Measurements from ENCODE around the gene ETS2.

ETS2 gene

DNA sequence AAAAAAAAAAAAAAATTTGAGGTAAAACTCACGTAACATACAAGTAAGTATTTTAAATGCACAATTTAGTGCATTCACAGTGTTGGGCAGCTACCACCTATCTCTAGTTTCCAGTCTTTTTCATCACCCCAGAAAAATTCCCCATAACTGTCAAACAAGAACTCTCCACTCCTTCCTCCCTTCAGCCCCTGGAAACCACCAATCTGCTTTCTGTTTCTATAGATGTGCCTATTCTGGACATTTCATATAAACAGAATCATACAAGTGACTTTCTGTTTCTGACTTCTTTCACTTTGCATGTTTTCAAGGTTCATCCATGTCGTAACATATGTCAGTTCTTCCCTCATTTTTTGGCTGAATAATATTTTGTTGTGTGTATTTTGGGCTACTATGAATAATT, 24.9 kb upstream of the ETS2 start:
- DNase-seq: no peak

DNA sequence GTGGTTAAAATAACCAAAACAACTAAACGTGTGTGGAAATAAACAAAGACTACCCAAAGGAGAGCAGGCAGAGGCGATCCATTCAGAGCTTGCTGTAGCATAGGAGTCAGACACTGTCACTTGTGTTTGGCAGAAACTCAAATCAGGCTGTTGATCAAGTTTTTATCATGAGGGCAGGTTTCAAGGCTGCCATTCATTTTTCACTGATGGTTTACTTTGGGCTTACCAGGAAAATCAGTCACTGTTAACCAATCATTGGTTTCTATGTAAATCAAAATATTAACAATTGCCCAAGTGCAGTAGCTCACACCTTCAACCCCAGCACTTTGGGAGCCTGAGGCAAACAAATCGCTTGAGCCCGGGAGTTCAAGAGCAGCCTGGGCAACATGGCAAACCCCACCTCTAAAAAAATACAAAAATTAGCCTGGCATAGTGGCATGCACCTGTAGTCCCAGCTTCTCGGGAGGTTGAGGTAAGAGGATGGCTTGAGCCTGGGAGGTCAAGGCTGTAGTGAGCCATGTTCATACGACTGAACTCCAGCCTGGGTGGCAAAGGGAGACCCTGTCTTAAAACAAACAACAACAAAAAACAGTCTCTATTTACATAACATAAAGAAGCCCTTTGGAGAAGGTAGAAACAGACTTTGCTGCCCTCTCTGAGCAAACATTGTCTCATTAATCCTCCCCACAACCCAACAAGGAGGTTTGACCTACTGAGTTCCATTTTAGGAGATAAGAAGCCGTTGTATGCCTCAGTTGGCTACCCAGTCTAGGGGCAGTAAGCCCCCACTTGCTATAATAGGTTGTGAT, 21.1 kb upstream of the ETS2 start:
- DNase-seq: no peak

DNA sequence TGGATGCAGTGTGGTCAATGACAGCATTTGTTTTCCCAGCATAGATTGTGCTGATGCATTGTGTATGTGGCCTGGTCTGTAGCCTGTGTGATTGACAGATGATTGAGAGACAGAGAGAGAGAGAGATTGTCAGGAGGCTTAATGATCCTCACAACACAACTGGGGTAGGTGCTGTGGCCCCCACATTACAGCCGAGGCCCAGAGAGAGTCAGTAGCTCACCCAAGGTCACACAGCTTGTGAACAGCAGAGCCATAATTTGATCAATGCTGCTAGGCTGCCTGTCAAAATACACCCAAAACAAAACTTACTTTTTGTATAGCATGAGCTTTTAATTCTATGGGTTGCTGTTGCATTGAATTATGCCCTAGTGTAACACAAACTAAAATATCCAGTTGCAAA, 20.2 kb upstream of the ETS2 start:
- DNase-seq: no peak

DNA sequence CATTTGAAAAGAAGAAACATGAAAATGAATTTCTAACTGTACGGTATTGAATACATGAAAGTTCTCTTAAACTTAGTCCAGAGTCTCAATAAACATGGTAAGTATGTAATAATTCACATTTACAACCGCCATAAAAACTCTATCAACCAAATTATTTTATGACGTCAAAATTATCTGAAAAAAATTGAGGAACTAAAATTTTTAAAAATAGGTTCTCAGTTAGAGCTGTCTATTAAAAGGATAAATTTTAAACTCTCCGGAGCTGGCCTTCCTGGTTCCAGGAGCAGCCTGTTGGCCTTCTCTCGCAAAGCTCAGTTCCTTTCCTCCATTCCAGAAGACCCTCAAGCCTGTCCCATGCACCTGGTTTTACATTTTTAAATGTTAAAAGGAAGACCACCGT, 18.7 kb upstream of the ETS2 start:
- DNase-seq: no peak

DNA sequence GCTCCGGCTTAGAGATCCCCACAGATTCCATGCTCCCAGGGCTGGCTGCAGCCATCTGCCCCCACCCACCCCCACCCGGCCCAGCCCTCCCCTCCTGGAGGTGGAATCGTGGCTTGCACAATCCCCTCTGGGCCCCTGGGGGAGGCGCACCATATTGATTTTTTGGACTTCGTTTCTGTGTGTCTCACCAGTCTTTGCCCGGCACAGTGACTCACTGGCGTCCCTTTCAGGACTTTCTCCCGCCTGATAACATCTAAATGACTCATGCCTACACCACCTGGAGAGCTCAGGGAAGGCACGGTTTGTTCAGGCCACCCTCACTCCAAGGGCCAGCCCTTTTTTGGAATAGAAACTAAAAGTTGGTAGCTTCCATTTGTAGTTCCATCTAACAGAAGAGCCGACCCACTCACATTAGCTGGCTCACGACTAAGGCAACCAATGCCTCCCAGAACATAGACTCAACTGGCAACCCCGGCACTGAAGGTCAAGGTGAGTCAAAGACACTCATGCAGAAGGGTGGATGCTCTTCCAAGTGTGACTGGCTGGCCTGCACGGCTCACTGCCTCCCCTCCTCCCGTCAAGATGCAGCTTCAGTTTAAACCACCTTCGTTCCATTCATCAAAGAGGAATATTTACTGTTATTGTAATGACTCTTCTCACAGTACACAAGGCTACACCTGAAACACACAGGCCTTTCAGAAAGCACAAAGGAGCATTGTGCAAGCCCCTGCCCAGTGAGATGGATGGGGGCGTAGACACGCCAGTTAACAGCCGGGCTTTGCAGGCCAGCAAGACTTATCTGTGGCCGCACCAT, 18.1 kb upstream of the ETS2 start:
- peak; percentile 75 for DNase-seq

DNA sequence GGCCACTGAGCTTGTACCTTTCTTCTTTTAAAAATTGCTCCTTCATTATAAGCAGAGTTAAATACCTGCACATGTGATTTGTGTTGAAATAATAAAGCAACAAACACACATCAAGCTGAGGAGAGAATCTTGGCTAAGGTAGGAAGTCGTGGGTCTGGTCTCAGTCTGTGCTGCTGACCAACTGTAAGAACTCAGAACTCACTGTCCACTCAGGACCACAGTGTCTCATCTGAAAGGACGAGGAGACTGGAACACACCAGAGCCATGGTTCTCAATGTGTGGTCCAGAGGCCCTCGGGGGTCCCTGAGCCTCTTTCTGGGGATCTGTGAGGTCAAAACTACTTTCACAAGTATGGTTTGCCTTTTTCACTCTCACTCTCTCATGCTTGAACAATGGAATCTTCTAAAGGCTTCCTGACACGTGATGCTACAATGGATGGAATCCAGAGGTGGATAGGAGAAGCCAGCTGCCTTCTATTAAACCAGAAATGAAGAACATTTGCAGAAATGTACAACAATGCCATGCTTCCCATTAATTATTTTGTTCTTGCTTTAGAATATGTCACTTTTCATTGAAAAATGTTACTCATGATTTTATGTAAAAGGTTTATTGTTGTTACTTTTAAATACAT, 17.3 kb upstream of the ETS2 start:
- no peak for DNase-seq

DNA sequence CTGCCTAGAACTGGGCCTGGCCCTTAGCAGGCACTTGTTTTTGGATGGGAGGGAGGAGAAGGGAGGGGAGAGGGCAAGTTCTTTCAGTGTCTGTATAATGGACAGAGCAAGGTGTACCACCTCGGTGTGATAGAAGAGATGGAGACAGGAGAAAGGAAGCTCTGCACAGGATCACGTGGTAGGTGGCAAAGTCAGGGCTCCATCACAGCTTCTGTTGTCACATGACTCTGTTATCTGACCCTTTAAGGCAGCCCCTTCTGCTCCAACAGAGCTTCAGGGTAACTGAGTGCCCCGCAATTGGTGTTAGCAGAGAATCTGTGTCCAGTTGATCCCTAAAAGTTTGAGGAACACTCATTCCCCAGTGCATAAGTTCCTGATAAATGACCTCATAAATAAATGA, 16.5 kb upstream of the ETS2 start:
- no peak for DNase-seq

DNA sequence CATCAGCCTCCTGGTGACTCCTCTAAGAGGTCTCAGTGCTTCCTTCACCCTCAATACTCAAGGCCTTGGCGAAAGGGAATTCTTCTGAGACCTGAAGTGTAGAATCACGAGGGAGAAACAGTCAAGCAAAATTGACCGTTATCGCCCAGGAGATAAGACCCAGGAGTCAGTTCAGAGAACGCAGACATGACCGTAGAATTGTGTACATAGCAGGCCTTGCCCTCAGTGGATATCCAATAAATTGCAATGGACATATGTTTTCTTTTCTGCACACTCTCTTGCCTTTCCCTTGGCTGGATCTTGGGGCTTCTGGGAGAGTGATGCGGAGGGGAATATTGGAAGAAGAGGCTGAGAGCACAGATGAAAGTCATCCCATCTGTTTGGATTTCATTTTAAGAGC, 15.7 kb upstream of the ETS2 start:
- DNase-seq: no peak

DNA sequence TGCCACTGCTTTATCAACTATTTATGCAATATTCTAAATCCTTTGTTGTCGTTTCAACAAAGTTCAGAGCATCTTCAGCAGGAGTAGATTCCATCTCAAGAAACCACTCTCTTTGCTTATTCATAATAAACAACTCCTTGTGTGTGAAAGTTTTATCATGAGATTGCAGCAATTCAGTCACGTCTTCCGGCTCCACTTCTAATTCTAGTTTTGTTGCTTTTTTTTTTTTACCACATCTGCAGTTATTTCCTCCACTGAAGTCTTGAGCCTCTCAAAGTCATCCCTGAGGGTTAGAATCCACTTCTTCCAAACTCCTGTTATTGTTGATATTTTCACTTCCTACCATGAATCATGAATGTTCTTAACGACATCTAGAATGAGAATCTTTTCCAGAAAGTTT, 14.8 kb upstream of the ETS2 start:
- DNase-seq: no peak

DNA sequence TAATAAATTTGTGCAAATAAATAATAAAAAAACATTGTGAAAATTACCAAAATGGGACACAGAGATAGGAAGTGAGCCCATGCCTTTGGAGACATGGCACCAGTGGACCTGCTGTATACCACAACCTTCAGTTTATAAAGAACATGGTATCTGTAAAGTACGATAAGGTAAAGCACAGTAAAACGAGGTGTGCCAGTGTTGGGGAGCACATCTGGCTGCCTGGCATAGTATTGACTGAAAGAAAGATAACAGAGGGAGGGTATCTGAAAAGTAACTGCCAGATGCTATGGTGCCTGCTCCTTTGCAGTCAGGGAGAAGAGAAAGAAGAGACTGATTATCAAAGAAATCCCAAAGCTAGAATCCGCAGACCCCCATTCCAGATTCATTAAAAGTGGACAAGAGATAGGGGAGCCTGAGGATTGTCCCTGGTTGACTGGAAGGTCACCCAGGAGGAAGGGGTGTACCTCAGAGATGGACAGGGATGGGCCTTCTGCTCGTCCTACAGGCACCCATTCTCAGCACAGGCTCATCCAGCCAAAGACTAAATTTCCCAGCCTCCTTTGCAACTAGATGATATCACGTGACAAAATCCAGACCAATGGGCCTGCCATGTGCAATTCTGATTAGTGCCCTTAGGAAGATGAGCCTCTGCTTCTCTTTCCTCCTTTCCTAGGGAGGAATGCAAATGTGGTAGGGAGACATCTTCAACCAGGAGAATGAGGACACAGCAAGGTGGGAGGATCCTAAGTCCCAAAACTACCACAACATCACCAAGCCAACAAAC, 12.9 kb upstream of the ETS2 start:
- no peak for DNase-seq

DNA sequence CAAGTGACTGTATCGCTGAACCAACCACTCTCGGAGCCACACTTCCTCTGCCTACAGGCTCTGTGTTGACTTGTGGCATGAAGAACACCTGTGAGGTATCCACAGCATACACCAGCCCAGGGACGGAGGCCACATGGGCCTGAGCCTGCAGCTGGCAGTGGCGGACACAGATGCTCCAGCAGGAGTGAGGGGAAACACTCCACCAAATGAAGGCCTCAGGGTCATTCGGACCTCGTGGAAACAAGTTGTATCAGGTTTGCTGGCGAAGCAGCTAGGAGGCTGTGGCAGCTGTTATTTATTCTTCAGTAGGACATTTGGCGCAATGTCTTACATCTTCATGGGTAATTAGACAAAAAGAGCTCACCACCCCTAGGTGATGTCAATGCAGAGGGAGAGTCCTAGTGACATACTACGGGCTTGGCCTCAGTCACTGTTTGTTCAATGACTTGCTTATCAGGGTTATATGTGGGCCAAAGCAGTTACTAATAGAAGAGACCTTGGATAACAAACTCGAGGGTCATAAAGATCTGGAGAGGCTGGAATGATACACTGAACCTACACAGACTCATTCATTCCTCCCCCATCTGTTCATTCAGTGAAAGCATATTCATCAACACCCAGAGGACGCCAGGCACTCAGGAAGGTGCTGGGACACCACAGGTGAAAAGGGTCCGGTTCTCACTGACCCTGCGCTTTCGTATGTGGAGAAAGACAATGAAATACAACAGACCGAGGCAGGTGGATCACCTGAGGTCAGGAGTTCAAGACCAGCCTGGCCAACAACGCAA, 11.6 kb upstream of the ETS2 start:
- DNase-seq: no peak

DNA sequence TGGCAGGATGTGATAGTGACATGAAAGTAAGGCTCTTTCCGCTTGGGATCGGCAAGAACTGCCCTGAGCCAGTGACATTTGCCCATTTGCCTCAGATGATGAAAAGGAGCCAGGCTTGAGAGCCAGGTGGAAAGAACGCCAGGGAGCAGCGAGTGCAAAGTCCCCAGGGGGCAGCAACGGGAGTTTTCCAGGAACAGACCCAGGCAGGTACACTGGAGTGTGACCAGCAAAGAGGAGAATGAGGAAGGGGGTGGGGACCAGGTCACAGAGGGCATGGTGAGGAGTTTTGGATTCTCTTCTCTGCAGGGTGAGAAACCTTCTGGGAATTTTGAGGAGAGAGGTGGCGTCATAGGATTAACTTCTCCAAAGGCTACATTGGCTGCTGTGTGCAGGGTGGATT, 10.8 kb upstream of the ETS2 start:
- DNase-seq: no peak

DNA sequence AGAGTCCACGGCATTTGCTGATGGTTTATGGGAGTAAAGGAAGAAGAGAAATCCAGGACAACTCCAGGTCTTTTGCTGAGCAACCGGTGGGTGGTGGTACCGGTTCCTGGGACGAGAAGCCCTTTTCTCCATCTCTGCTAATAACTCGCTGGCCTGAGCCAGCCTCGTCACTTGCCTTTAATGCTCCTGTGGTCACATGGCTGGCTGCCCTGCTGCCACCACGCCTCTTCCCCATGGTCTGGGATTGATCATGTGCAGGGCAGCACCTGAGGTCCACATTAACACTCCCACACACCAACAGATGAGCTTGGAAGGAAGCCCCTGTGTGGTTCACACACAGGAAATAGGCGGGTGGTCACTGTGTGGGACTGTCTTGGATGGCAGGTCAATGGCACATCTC, 10.3 kb upstream of the ETS2 start:
- DNase-seq: no peak

DNA sequence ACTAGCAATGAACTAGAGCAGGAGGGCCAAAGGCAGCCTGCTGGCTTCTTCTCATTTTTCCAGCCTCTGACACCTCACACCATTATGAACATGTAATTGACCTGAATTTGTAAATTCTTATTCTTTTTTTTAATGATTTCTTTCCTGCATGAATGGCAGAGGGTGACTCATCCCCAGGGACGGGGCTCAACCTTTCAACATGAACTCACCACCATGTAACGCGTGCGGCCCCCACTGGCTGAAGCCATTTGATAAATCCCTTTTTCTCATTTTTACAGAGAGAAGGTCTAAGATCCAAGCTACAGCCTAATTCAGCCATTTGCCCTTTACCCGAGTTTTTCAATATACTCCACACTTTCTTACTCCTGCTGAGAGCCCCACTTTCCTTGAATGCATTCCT, 9.3 kb upstream of the ETS2 start:
- peak; percentile 50 for DNase-seq

DNA sequence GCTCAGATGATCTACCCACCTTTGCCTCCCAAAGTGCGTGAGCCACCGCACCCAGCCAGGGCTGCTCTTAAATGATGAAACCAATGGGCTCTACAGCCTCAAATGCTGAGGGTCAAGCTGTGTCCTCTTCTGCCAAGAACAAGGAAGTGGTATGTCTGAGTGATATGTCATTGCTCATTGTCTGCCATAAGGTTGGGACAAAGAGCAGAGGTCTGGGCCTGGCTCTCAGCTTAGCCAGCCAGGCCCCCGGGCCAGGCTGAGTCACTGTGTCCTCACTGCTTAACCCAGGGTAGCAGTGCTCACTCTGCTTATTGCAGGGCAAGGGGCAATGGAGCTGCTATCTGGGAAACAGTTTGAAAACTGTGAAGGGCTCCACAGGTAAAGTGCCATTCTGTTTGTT, 8.3 kb upstream of the ETS2 start:
- DNase-seq: peak; percentile 40

DNA sequence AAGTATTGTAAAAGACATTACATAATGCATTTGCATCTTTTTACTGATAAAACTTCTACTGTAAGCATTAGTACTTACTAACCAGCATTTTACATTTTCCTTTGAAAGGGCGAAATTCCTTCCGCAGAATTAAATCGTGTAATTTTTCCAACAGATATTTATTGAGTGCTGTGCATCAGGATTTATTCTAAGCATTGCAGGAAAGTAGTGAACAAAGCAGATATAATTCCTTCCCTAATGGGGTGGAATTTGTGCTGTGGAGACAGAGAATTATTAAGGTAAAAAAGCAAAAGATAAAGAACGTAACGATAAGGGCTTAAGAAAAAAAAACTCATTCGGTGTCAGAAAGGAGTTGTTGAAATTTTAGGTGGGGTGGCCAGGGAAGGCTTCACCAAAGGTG, 7.6 kb upstream of the ETS2 start:
- no peak for DNase-seq

DNA sequence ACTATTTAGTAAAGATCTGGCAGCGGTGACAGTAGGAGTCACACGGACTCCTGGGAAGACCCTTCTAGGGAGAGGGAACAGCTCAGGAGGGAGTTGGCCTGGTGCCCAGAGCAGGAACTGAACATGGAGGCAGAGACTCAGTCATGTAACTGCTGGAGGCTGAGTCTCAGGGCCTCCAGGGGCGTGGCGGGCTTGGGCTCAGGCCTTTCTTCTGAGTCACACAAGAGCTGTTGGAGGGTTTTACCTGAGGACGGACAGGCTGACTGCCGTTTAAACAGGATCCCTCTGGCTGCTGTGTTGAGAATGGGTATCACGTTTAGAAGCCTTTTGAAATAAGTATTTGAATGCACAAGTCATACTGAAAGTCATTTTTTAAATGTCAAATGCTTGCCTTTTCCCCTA, 7.2 kb upstream of the ETS2 start:
- peak; percentile 15 for DNase-seq

DNA sequence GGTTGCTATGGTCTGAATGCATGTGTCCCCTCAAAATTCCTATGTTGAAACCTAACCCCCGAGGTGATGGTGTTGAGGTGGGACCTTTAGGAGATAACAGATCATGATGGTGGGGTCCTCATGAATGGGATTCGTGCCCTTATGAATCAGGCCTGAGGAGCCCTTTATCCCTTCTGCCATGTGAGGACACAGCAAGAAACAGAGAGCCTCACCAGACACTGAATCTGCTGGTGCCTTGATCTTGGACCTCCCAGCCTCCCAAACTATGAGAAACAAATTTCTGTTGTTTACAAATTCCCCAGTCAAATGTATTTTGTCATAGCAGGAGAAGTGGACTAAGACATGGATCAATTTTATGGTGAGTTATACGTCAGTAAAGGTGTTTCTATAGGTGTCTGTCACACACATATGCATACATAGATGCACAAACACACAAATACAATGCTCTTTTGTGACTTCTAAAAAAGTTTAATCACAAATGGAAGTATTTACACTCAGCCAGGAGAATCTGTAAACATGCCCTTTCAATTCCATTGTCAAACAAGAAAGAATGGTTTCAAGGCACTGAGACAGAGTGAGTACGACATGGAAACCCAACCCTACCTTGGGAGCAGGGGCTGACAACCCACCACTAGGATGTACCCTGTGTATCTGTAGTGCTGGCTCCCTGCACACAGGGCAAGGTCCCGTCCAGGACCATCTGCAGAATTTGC, 5.5 kb upstream of the ETS2 start:
- no peak for DNase-seq

DNA sequence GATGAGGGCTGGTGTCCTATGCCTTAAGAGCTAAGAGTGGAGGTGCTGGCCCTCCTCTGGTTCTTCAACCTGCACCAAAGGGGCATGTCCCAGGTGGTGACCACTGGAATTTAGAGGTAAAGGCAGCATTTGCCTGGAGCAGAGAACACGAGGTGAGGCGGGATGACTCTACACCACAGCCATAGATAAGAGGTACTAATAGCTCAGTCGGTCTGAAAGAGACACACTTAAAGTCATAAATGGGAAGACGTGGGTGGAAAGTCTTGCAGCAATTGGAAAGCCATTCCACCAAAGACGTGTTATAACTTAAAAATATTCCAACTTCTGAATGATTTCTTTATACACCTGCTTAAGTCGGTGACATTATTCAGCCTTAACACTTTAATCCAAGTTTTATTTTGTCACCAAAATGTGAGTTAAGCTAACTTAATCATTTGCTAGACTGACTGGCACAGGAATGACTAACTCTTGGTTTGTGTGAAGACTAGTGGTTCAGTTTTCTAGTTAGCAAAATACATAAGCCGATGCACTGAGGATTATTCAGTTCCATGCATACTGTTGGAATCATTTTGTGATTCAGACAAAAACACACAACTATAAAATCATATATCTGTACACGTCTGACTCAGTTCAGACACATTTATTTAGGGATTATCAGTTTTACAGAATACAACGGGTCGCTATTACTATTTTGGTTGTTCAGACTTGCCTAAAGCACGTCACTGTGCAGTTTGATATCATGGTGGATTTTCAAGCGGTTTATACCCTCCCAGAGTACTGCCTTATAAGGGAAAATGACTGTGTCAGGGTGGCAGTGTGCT, 4.6 kb upstream of the ETS2 start:
- no peak for DNase-seq

Data from HCEC 1CT (cell line).